HG03280 (cell line): ENCODE data around the gene WWP2.

Source experiments
- ATAC-seq: cut with Tn5 transposase; IDR thresholded peaks from one replicate; pipeline ENCODE4 v1.9.1; 2021; ENCODE audit warnings: mild to moderate bottlenecking, moderate library complexity; ENCODE audit not compliant: unreplicated experiment

Gene WWP2

DNA sequence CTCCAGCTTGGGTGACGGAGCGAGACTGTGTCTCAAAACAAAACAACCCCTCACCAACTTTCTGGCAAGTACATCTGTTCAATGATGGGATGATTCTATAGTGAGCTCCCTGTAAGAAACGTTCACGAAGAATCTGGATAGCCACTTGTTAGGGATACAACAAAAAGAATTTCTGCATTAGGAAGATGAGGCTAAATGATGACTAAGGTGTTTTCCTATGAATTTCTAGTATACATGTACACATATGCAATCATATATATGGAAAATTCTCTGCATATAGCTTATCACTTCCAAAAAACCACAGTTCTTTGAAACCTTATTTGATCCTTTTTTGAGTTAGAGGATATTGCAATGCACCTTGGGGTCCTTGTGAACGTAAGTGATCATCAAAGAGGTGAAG is 124.6 kb downstream of the WWP2 start:
- ATAC-seq: no peak

DNA sequence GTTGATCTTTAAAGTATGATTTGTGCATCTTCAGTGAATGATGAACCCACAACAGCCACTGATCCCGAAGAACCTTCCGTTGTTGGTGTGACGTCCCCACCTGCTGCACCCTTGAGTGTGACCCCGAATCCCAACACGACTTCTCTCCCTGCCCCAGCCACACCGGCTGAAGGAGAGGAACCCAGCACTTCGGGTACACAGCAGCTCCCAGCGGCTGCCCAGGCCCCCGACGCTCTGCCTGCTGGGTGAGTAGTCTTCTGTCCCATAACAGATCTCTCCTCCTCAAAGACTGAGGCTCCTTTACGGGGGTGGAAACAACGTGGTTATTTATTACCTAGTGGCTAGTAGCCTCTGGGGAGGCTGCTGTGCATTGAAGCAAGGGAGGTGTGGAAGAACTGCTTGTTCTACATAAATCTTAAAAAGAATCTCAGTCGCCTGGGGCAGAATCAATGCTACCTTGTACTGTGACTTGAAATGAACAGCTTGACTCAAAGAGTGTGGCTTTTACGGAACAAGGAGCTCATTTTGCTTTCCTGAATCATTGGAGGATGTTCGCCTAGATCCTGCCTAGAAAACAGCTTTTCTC is 126.0 kb downstream of the WWP2 start:
- no peak for ATAC-seq

DNA sequence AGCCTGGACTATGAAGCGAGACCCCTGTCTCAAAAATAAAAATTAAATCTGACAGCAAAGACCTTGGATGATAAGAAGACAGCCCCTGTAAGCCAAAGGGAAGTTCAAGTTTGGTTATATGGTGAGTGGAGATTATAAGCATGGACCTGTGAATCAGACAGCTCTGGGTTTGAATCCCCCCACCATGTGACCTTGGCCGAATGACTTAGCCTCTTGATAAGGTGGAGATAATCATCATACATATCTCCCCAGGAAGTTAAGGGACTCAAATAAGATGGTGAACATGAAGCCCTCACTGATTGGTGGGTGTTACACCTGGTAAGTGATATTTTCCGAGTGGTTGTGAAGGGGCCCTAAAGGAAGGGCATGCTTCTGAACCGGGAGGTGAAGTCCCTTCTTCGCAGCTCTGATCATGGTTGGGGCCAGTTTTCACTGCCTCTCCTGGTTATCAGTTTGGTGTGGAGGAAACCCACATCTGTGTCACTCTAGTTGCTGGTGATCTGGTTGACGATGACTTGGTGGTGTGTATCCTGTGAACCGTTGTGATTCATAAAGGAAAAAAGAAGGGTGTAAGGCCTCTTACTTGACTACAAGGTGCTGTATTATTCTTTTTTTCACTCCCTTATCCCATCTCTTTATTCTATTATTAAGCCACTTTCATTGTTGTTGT is 127.3 kb downstream of the WWP2 start:
- no peak for ATAC-seq

DNA sequence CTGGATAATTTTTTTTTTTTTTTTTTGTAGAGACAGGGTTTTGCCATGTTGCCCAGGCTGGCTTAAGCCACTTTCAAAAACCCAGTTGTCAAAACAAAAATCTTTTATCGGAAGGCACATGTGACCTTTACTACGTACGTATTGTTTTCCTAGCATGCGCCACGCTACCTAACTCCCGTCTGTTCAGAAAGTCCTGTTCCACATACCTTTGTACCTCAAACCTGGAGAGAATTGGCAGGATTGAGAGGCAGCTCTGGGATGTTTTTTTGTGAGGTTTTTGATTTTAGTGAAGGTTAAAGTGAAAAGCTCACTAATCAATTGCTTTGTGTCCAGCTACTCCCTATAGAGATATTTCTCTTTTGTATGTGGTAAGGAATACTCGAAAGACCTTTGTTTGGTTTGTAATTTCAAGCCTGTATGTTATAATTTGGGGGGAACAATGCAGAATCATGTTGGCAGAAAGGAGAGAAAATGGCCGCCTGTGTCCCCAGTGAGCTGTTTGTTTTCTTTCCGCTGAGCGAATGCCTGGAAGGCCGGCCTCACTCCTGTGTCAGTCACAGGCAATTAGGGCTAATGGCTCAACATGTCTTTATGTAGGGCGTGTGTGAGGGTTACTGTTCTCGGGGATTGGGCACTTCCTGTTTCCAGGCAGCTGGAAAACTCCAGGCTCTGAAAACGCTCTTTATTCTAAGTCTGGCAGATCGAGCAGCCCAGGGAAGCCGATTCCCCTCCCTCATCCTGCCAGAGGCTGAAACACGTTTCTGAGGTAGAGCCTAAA is 128.2 kb downstream of the WWP2 start:
- ATAC-seq: no peak

DNA sequence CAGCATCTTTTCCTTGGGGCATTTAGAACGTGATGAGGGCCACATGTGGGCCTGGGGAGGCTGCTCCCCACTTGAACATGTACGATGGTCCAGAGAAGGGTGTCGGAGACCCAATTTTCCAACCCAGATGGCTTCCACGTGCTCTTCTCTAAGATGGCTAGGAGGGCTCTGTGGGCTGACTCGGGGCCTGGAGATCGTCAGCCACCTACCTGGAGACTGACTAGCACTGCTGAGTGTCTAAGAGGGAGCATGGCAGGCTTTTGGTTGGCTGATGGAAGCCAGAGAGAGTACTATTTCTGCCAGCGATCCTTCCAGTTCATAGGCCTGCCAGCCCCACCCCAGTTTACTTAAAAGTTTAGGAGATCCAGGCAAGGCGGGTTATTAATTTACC is 128.8 kb downstream of the WWP2 start:
- no peak for ATAC-seq

DNA sequence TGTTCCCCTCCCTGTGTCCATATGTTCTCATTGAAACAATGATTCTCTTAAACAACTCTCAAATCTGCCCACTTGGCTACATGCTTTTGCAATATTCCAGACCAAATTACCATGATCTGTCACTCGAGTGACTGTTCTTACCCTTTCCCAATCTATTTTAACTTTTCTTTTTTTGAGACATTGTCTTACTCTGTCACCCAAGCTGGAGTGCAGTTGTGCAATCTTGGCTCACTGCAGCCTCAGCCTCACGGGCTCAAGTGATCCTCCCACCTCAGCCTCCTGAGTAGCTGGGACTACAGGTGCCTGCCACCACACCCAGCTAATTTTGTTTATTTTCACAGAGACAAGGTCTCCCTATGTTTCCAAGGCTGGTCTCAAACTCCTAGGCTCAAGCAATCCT is 130.2 kb downstream of the WWP2 start:
- no peak for ATAC-seq

DNA sequence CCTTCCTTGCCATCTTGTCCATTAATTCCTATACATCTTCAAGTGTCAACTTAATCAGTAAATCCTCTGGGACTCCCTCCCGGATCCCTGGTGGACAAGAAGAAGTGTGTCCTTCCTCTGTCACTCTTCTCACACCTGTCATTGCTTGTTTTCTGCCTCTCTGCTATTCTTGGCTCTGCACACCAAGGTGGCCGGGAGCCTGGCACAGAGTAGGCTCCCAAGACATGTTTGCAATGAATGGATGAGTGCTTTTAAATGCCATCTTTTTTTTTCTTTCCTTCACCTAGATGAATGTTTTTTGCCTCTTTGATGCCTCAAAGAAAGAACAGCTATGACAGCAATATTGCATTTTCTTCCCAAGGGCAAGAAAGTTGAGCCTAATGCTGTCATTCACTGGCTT is 131.0 kb downstream of the WWP2 start:
- ATAC-seq: no peak

DNA sequence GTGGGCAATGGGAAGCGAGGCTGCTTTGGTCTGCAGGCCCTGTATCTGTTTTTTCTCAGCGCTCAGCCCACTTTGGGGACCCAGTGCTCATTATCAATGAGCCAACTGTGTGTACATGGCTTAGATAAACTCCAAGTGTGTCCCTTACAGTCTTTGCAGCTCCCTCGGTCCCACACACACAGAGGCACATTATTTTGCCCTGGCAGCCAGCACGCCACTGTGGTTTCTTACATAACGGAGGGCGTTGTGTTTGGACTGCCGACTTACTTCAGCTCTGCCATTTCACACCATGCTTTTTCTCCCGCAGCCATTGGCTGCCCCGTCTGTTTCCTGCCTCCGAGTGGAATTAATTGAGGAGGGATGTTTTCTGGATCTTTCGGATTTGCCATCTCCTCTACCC is 132.5 kb downstream of the WWP2 start:
- ATAC-seq: no peak

DNA sequence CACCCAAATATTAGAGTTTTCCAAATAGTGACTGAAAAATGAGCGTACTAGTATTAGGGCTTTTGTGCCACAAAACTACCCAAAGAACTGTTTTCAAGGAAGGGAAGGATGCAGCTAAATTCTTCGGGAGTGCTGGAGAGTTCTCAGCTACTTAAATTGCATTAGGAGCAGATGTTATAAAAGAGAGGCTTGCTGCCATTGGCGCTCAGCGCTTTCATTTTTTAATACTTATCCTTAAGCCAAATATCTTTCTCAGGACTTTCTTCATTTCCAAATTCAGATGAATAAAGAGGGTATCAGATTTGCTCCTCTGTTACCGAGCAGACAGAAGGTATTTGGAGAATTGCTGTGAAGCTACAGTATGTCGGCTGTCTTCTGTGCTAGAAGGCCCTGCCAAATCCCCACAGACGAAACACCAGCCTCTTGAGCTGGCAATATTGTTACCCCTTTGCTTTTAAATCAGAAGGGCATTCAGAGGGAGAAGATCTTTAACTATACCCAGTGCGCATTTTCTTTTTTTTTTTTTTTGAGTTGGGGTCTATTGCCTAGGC is 141.8 kb downstream of the WWP2 start:
- ATAC-seq: no peak

DNA sequence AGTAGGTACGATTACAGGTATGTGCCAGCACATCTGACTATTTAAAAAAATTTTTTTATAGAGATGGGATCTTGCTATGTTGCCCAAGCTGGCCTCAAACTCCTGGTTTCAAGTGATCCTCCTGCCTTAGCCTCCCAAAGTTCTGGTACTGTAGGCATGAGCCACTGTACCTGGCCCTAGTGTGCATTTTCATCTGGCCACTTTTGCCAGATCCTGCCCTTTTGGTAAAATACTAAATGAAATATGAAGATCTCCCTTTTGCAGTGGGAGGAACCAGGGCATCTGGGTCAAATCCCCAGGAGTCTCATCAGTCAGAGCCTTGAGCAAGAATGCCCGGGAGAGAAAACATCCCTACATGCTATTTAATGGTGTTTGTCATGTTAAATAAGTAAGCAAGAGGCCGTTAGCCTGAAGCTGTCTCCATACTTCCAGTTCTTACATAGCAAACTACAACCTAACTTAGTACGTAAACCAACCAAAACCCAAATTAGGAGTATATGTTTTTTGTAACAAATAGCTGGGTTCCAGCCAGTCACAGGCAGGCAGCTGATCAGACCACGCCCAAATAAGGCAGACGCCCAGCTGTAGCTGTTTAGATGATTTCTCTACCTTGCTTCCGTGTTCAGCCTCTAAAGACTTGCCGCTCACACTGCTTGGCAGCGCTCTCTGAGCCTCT is 142.5 kb downstream of the WWP2 start:
- no peak for ATAC-seq

DNA sequence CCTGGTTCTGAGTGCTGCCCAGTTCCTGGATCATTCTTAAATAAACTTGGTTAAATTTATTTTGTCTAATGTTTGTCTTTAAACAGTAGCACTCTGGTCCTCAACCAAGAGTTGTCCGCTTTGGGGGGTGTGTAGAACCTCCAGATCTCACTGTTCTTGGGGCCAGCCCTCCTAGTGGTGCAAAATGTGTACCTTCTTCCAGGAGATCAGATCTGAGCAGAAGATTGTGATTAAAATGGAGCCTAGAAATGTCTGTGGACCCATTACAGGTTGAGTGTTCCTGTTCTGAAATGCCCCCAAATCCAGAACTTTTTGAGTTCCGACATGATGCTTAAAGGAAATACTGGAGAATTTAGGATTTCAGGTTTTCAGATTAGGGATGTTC is 143.0 kb downstream of the WWP2 start:
- no peak for ATAC-seq

DNA sequence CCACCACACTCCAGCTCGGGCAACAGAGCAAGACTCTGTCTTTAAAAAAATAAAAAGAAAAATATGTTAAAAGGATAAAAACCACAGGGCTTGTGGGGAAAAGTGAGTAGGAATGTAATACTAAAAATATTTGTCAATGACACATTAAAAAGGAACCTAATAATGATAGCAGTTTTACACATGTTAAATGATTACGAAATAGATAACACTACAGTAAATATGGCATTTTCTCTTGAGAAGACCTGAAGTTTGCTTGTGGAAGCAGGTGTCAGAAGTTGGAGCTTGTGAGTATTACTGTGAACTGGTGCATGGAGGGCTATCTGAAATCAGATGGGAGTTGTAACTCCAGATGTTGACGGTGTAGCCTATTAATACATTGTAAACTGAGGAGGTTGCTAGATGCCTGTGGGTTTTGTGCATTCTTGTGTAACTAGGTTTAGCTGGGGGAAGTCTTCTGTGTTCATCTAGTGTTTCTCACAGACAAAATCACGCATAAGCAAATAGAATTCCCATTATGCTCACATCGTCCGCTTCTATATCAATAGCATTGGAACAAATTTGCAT is 144.8 kb downstream of the WWP2 start:
- no peak for ATAC-seq

DNA sequence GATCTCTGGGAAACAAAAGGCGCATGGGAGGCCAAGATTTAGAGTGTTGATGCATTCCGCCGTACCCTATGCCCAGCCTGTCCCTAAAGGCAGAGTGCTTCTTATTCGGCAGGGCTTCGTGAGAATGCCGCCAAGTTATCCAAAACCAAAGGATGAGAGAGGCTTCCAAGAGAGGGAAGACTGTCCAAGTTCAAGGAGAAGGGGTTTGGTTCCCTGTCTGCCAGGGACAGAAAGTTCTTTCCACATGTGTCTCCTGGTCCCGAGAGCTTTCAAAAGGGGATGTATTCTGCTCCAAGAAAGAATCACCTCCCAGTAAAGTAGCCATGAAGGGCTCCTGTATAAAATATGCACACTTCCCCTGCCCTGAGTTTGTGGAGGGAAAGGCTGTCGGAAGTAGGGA is 146.9 kb downstream of the WWP2 start:
- ATAC-seq: no peak

DNA sequence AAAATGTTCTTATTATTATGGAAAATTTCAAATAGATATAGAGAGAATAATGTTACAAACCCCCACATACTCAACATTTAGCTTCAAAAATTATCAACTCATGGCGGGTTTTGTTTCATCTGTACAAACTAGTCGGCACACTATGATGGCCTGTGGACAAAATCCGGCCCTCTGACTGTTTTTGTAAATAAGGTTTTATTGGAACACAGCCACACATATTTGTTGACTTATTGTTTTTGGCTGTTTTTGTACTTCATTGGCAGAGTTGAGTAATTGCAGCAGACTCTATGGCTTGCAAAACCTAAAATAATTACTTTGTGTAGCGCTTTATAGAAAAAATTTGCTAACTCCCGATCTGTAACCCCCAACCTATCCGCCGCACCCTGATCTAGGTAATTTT is 147.6 kb downstream of the WWP2 start:
- ATAC-seq: no peak

DNA sequence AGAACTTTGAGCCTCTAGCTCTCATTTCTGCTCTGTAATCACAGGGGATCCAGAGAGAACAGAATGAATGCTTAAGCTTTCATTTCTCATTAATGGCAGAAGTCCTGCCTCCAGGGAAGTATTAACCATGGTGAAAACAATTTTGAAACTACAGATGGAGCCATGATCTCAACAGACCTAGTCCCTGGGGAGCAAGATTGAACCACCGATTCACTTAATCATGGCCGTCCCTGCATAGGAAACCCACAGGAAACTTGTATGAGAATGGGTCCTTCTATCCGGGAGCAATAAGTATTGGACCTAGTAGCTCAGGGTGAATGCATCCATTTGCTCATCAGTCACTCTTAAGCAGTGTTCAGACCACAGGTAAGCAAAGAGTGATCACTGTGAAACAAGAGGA is 148.8 kb downstream of the WWP2 start:
- ATAC-seq: no peak

DNA sequence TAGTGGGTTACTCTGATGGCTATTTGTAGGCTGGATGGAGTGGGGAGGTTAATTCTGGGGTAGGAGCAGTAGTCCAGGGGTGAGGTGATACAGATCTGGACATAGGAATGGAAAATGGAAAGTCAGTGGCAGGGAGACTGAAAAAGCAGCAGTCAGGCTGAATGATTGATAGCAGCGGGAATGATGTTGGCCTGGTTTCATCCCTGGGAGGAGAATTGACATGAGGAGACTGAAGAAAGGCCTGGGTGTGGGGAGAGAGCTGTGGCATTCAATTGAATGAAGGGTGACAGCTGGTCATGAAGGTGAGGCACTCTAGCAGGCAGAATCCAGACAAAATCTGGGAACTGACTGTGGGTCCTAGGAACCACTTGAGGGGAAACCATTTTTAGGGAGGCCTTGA is 154.3 kb downstream of the WWP2 start:
- ATAC-seq: no peak

DNA sequence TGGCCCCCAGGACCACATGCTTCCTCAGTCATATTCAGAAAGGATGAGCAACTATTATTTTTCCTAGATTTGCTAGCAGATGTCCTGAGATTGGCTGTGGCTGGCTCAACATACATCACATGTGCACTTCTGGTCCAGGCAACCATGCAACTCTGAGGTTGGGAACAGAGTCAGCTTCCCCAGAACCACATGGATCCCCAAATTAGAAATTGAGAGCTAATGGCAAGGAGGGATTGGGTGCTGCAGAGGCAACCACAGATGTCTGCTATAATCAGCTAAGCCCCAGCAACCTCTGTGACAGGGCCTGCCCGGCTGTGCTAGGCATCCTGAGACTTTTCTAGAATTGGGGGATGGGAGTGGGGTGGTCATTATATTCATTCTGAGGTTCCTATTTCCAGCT is 155.2 kb downstream of the WWP2 start:
- ATAC-seq: no peak

DNA sequence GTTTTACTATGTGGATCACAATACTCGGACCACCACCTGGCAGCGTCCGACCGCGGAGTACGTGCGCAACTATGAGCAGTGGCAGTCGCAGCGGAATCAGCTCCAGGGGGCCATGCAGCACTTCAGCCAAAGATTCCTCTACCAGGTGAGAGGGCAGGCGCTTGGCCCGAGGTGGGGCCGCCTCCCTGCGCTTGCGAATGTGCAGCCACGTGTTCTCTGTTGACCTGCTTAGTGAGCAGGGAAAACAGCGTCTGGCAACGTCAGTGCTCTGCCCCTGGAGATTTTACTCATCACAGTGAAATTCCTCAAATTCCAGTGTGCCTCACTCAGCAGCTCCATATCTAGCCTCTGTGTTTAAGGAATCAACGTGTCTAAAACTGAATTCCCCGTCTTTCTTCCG is 155.6 kb downstream of the WWP2 start:
- ATAC-seq: no peak

DNA sequence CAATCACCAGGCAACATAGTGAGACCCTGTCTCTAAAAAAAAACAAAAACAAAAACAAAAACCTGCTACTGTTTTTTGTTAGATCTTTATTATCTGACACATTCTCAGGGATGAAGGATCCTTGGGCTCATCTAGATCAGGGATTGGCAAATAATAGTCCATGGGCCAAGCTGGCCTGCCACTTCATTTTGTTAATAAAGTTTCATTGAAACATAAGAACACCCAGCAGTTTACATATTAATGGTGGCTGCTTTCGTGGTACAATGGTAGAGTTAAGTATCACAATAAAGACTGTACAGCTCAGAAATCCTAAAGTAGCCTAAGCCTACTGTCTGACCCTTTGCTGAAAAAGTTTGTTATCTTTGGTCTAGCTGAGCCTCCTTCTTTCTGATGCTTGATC is 156.1 kb downstream of the WWP2 start:
- no peak for ATAC-seq

DNA sequence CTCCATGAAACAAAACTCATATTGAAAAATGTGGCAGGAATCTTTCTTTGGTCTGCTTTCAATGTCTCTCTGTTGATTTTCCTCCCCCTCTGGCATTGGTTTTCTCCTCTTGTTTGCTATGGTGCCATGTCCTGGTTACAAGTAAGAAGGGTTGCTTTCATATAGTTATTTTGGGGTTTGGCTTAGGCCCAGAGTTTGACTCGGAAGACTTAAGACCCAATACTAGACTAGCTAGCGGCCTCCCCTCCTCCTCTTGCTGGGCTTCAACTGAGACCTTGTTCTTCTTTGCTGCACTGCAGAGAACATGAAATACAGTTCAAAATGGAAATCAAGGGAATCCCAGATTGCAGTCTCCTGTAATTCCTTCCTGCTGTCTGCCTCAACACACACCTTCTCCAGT is 159.0 kb downstream of the WWP2 start:
- no peak for ATAC-seq

DNA sequence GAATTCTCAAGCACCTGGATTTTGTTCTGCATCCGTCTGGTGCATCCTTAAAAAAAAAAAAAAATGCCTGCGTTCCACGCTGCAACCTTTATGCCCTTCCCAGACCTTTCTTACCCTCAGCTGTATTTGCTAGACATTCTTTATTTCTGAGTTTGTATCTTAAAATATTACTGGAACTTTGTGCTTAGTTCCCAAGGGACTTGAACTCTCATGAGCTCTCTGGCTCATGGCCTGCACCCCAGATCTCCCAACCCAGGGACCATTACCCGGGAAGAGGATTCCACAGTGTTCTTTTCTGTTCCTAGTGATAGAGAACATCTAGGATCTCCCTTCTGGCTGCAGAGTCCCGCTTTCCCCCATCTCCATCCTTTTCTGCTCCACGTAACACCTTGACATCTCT is 160.1 kb downstream of the WWP2 start:
- ATAC-seq: no peak
